Uterus (tissue), 2 donors: ENCODE results near the gene DHX9.

ENCODE experiments used
- CTCF ChIP-seq, 4 experiments: fragments of 200-600 bp in 2 of 4; fragments of 450-650 bp in 2 of 4; sonication (generic) in 2 of 4; IDR thresholded peaks; one replicate each; pipeline ENCODE4 v1.5.1; 2016 to 2019; ENCODE audit warnings: antibody characterized with exemption in 4 of 4, mild to moderate bottlenecking in 2 of 4, moderate library complexity in 1 of 4
- POLR2A ChIP-seq, 2 donors: fragments of 450-650 bp; IDR thresholded peaks; one replicate each; pipeline ENCODE4 v1.6.1; 2016; ENCODE audit warnings: antibody characterized with exemption in 2 of 2, mild to moderate bottlenecking in 1 of 2, moderate library complexity in 1 of 2

DNA sequence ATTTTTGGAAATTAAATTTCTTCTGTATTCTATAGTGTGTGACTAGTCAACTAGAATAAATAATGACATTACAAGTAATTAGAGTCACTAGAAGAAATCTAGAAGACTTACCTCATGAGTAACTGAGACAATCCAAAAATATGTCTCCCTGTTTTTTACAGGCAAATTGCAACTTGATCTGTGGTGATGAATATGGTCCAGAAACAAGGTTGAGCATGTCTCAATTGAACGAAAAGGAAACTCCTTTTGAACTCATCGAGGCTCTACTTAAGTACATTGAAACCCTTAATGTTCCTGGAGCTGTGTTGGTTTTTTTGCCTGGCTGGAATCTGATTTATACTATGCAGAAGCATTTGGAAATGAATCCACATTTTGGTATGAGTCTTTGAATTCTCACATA lies 36.7 kb downstream of the DHX9 start:
- TF ChIP-seq CTCF (IDR thresholded peaks at IDR 0.05) (no peak), POLR2A (IDR thresholded peaks at IDR 0.05) (no peak)
